ENCODE data around the gene GHRL.
"Not testable (repeated sequence)": the region's sequence is repeated elsewhere in the genome, so short reads cannot be mapped to it uniquely, and the experiment has no call there.

The GHRL gene

DNA sequence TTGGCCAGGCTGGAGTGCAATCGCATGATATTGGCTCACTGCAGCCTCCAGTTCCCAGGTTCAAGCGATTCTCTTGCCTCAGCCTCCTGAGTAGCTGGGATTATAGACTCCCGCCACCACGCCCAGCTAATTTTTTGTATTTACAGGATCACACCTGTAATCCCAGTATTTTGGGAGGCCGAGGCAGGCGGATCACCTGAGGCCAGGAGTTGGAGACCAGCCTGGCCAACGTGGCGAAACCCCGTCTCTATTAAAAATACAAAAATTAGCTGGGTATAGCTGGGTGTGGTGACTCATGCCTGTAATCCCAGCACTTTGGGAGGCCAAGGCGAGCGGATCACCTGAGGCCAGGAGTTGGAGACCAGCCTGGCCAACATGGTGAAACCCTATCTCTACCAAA is 20.3 kb downstream of the GHRL start:
- DNase-seq = not testable (repeated sequence)

DNA sequence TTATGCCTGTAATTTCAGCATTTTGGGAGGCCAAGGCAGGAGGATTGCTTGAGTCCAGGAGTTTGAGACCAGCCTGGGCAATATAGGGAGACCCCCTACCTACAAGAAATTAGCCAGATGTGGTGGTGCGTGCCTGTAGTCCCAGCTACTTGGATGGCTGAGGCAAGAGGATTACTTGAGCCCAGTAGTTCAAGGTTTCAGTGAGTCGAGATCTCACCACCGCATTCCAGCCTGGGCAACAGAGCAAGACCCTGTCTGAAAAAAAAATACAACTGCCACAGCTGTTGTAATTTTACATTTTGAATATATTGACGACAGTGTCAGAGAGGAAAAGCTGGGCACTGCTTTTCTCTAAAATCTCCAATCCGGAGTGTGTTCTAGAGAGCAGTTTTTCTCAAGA is 23.3 kb downstream of the GHRL start:
- no peak for DNase-seq

DNA sequence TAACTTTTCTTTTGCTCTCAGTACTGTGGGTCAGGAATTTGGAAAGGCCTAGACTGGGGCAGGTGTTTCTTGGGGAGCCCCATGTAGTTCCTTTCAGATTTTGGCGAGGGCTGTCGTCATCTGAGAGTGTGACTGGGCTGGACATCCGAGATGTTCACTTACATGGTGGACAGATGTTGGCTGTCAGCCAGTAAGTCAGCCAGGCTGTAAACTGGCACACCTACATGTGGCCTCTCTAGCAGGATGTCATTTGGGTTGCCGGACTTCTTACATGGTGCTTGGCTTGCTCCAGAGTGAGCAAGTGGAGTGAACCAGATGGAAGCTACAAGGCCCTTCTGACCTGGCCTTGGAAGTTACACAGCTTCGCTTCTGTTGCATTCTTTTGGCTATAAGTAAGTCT is 23.8 kb downstream of the GHRL start:
- DNase-seq = no peak

DNA sequence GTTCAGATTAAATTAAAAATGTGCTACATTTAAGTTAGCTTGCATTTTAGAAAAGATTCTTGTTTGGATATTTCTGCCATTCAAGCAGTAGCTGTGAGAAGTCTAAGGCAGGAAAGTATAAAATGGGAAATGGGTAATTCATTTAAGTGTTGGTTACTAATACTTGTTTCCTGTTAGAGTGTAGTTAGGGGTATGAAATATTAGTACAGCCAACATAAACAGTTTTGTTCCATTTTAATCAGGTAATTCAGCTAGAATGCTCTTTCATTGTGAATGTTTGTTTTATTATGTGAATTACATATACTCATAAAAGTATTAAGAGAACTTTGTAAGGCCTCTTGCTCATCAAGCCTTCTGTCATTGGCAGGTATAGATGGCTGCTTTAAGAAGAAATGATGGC is 24.6 kb downstream of the GHRL start:
- DNase-seq = no peak

DNA sequence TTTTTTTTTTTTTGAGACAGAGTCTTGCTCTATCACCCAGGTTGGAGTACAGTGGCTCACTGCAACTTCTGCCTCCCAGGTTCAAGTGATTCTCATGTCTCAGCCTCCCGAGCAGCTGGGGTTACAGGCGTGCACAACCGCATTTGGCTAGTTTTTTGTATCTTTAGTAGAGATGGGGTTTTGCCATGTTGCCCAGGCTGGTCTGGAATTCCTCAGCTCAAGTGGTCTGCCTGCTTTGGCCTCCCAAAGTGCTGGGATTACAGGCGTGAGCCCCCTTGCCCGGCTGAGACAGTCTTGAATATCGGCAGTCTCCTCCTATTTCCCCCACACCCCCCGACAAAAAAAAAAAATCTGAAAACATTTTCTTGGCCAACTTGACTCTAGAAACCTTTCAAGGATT is 25.8 kb downstream of the GHRL start:
- not testable (repeated sequence) for DNase-seq

DNA sequence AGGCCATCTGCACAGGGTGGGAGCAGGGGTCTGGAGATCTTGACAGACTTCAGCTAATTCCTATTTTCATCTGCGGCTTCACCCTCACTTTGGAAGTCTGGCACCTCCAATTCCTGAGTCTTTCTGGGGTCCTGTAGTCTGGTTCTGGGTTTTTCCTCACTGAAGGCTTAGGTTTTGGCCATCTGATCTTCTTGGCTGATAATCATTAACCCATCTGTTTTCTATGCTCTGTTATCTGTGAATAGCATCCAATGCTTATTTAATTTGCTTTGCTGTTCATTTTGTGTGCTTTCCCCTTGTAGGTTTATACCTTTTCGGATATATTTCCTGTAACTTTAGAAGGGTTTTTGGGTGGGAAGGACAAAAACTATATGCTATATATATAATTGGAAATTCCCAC is 26.9 kb downstream of the GHRL start:
- no peak for DNase-seq

DNA sequence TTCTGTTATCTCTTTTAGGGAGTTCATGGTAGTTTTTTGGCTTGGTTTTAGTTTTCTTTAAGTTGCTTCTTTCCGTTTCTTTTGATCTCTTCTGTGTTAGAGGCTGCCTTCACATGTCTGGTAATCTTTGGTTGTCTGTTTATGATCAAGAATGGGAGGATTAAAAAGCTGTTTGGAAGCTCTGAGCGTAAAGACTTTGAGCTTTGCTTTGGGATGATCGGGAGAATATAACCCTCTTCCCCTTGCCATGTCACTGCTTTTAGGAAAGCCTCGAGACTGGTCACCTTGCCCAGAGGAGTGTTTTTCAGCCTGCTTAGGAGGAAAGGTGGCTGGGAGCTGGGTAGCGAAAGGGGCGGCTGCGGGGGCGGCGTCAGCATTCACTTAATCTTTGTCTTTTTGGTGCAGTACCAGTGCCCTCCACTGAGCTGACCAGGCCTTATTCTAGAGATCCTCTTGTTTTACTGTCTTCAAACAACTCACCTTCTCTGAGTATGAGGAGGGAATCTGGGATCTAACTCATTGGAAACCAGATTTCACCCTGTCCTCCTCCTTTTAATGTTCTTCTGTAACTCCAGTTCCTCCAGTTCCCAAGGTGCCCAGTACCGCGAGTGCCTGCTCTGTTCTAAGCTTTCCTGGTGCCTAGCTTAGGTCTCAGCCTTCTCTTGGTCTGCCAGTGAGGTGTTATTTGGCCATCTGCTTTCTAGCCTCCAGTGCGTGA is 28.9 kb downstream of the GHRL start:
- peak; percentile 20 for DNase-seq

DNA sequence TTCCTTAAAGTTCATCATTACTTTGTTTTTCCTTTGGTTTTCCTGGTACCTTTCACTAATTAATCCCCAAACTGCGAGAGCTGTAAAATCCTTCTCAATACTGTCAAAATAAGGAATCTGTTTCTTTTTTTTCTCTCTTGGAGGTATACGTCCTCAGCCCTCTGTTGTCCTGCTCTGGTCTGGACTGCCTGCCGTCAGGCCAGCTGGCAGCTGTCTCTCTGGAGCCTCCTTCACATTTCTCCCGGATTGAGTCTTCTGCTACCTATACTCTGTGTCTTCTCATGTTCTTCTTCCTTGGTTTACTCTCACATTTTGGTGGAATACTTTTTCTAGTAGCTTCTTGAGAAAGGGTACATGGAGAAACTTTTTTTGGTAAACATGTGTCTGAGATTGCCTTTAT is 30.7 kb downstream of the GHRL start:
- DNase-seq = no peak

DNA sequence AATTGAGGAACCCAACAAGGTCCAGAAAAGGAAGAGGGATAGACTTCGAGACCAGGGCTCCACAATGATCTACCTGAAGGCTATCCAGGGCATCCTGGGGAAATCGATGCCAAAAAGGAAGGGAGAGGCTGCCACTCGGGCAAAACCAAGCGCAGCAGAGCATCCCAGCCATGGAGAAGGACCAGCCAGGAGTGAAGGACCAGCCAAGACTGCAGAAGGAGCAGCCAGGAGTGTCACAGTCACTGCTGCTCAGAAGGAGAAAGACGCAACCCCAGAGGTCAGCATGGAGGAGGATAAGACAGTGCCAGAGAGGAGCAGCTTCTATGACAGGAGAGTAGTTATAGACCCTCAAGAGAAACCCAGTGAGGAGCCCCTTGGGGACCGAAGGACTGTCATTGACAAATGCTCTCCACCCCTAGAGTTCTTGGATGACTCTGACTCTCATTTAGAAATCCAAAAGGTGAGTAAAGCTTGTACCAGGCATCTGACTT is 32.5 kb downstream of the GHRL start:
- DNase-seq = no peak

DNA sequence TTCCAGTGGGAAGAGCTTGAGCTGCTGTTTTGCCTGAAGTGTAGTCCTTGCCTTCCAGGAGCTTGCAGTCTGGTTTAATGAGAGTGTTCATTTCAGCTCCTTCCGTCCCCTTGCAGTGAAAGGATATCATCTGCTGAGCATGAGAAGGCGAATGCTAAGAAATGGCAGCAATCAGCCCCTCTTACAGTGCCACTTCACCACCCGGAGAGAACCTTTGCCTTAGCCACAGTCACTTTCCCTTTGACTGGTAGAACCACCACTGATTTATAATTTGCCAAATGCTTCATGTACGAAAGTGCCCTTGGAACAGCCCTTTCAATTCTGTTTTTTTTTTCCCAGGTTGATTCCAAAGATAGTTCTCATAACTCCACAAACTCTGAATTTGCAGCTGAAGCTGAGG is 32.9 kb downstream of the GHRL start:
- no peak for DNase-seq

DNA sequence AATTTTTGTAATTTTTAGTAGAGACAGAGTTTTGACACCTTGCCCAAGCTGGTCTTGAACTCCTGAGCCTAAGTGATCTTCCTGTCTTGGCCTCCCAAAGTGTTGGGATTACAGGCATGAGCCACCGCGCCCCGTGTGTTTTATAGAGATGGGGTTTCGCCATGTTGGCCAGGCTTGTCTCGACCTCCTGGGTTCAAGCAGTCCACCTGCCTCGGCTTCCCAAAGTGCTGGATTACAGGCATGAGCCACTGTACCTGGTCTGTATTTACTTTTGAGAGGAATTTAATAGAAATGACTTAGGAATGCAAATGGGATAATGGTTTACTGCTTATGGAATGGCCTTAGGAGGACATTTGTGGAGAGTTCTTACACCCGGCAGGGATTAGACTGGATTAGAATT is 33.7 kb downstream of the GHRL start:
- no peak for DNase-seq

DNA sequence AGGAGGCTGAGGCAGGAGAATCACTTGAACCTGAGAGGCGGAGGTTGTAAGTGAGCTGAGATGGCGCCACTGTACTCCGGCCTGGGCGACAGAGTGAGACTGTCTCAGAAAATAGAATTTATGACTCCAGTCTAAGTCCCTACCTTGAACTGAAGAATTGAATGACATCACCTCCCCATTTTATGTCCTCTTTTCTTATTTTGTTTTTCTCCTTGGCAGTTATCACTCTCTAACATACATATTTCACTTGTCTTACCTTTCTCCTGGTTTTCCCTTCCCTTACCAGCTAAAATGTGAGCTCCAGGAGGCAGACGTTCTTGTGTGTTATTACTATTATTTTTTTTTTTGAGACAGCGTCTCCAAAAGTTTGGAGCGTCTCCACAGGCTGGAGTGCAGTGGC is 36.9 kb downstream of the GHRL start:
- DNase-seq = no peak

DNA sequence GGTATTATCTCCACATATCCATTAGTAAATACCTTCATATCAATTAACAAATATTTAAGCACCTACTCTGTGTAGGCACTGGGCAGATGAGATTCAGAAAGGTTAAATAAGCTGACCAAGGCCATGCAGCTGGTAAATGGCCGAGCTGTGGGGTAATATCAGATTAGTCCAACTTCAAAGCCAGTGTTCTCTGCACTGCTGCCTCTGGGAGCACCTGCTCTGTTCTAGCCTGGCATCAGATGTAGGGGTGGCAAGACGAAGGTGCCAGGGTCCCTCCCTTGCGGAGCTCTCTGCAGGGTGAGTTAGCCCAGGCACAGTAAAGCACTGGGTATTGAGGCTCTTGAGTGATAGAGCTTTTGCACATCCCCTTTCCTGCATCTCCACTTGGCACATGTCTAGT is 39.0 kb downstream of the GHRL start:
- no peak for DNase-seq

DNA sequence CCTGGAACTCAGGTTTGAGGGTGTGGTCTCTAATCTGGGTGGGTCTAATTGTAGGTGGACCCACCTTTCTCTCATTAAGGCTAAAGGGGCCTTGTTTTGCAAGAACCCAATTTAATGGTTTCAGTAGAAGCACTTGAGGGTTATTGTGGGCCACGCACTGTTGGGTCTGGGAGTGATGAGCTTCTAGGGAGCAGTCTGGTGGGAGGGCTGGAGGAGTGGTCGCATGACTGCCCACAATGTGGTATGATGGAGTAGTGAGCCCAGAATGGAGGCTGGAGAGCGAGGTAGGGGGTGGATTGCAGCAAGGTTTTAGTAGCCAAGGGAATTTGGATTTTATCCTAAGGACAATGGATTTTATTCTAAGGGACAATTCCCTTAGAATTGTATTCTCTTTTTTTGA is 41.7 kb downstream of the GHRL start:
- DNase-seq = no peak

DNA sequence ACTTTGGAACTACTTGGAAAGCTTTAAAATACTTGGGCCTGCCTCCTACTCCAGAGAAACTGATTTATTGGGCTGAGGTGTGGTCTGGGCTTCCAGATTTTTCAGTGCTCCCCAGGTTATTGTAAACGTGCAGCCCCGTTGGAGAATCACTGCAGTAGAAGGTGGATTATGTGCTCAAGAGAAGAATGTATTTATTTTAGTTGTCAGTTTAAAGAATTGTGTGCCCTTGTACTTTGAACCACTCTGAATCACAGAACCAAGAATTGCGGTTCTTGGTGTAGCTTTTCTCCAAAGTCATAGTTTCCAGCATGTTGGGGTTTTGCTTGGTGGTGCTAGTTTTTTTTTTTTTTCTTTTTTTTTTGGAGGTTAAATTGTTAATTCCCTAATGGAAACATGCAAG is 42.9 kb downstream of the GHRL start:
- DNase-seq = no peak

DNA sequence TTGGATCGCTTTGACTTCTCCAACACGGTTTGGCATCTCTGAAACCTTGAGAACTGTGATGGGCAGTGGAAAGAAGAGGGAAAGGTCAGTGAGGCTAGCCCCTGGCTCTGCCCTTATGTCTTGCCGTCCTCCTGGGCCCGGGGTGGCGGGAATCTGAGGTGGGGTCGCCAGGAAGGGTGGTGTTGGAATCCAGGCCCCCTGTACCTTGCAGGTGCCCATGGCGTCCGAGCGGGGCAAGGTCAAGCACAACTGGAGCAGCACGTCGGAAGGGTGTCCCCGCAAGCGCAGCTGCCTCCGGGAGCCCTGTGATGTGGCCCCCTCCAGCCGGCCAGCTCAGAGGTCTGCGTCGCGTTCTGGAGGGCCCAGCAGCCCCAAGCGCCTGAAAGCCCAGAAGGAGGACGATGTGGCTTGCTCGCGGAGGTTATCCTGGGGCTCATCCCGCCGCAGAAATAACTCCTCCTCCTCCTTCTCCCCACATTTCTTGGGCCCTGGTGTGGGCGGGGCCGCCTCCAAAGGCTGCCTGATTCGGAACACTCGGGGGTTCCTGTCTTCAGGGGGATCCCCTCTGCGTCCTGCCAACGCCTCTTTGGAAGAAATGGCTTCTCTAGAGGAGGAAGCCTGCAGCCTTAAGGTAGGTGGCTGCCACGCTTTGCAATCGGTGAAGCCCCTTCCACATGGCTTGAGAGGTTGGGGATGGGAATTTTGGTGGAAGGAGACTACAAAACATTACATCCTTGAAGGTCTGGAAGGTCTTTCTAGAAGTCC is 43.6 kb downstream of the GHRL start:
- DNase-seq = peak; percentile 9

DNA sequence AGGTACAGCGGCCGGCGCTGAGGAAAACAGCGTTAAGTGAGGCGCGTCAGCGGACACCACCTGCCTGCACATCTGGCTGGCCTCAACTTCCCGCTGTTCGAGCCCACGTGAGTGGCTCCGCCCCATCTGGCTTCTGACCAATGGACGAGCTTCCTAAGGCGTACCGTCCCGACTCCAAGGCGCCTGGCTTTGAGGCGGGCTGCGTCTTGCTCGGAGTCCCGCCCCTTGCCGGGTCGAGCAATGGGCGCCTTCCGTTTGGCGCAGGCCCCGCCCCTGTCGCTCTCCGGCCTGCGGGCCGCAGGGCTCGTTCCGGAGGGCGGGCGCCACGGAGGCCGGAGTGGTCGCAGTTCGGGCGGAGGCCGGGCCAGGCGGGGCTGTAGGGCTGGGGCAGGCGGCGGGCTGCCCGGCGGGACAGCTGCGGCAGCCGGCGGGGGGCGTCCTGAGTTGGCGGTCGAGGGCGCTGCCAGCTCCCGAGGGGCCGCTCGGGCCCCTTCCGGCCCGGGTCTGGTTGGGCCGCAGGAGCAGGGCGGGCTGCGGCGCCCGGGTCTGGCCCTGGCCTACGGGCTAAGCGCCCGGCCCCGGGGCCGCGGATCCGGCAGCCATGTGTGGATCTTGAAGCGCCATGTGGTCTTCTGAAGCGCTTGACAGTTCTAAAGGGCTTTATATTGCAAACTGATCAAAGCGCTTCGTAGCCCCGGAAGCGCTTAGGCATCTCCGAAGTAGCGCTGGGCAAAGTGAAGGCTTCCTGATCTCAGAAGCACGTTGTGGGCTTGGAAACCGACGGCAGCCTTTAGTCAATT is 44.4 kb downstream of the GHRL start, which contains the start of gene TATDN2:
Gene TATDN2, plus strand, starts transcription at position 276 of the 800 bp plus-strand sequence. CDS start 742 bp downstream, outside the sequence.
- DNase-seq = peak; percentile 96

DNA sequence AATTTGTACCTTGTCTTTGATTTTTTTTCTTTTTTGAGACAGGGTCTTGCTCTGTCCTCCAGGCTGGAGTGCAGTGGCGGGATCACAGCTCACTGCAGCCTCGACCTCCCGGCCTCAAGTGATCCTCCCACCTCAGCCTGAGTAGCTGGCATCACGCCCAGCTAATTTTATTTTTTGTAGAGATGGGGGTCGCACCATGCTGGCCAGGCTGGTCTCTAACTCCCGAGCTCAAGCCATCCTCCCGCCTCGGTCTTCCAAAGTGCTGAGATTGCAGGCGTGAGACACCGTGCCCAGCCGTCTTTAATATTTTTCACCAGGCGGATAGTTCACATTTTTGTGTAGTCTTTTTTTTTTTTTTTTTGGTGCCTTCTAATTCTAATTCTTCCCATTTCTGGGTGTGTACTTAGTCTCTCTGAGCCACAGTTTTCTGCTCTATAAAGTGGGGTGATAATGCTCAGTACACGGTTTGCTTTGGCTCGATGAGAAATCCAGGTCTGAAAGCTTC is 45.0 kb downstream of the GHRL start:
- no peak for DNase-seq

DNA sequence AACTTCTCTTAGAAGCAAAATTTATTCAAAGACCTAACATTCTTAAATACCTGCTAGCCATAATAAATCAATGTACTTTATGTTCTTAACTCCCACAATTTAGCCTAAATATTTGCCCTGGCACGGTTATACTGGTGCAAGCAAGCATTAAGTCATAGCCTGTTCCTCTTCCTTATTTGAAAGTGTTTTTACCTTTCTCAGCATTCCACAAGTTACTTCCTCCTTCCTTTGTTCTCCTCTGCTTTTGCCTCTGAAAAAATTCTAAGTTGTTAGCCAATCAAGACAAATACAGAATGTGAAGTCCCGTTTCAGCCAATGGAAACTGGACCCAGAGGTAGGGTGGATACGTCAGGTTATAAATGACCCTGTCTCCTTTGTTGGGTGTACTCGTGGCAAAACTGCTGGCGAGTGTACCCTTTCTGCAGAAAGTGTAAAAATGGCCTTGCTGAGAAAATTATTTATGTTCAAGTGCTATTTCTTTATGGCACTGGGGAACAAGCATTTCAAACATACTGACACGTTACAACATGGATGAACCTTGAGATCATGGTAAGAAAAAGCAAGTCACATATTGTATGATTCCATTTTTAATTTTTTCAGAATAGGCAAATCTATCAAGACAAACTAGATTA is 47.5 kb downstream of the GHRL start:
- no peak for DNase-seq

DNA sequence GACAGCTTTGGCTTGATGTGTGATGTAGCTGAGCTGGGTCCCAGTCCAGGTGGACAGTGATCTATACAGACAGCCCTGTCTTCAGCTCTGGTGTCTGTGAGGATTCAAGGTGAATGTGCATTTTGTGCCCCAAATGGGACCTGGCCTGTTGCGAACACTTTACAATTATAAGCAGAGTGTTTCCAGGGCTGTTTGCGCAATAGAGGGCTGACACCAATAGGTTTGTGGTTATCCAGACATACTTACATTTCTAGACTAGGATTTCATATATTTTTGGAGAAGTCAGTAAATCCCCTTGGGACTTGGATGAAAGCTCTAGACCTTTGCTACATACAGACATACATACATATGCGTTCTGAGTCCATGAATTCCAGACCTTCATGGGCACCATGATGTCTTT is 48.7 kb downstream of the GHRL start:
- no peak for DNase-seq

DNA sequence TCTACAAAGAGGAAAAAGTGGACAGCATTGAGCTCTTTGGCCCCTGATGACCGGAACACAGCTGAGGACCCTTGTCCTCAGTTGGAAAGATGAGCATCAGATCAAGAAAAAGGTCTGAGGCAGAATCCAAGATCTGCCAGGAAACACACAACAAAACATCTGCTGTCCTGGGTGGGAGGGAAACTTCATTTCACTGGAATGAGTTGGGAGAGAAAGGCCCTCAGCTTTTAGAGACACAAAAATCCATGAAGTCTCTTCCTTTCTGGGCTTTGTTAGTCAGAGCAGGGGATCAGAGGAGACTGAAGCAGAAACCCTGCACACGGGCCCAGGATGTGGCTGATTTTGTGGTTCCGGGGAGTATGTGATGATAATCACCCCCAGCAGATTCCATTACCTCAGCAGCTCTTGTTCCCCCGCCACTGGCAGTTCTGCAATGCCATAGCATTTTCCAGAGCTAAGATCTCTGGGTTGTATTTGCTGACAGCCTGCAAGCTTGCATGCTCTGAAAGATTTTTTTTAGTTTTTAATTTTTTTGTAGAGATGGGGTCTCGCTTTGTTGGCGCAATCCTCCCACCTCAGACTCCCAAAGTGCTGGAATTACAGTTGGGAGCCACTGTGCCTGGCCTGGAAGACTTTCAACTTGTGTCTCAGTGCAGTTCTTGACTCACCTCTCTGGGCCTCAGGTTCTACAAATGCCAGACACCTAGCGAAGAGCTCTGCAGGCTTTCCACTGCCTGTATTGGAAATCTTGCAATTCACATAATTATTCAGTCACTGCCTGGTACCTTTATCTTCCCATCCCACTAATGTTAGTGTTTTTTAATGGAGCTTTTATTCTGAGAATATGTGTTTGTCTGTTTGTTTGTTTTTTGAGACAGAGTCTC is 50.3 kb downstream of the GHRL start:
- DNase-seq = peak; percentile 84

DNA sequence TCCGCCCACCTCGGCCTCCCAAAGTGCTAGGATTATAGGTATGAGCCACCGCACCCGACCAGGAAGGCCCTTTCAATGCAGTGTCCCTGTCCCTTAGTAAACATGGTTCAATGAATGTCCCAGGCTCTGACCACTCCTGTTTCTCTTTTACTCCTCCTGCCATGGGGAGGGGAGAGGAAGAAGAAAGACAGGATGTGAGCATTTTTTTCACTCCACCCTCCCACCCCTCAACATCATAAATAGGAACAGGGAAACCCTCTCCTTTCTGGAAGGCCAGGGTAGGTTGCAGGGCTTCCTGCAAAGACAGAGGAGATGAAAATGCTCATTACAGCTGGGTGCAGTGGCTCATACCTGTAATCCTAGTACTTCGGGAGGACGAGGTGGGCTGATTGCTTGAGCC is 51.9 kb downstream of the GHRL start:
- no peak for DNase-seq

All from NCI-H226 (cell line).